ENCODE data around the gene SPEG. TPM values are rescaled to one million over a fixed set of nuclear protein-coding genes. Genes with fewer than 3 reads are reported as not detected.
A peak's percentile ranks its signal among the peaks of the same experiment; 100 is the strongest.

SPEG gene
- total and polyA plus RNA-seq, 2 of the 13 experiments (the other 11 are each of a cell fraction or from before 2014, with no cell fraction given) = 0.18 to 0.24 TPM

- in situ Hi-C loops (cut with HindIII; ENCODE audit: extremely low pct_ligation_motif_present, low pct_unique_long_range_greater_than_20kb) = loop anchor here (10.0 kb wide), 1 partner anchor 53 kb away; no protein-coding TSS in a partner anchor
Observed at GRCh38 chr2:219471476-219472371, 37.1 kb downstream of the SPEG start.

GRCh38 chr2:219472629-219473187 is 38.1 kb downstream of the SPEG start:
- Histone ChIP-seq H3K79me2 (ENCODE audit: insufficient read depth, low read length) (no peaks in the 10 kb centered on the region), H3K36me3 (replicated peaks in 1 of 2; ENCODE audit: control insufficient read depth in 1 of 2, insufficient read depth in 2 of 2, low read length in 2 of 2) (no peaks in the 10 kb centered on the region), H3K9ac (ENCODE audit: insufficient read depth, low read depth, low read length) (no peak overlapping the region), H4K20me1 (ENCODE audit: insufficient read depth, low read length) (no peaks in the 10 kb centered on the region; the same call in 1 of the 2 replicates), H3K9me3 (ENCODE audit: low read length) (no peaks in the 10 kb centered on the region), H3K4me2 (ENCODE audit: low read depth, low read length) (no peak overlapping the region), H3K4me1 (ENCODE audit: insufficient read depth, low read length) (no peaks in the 10 kb centered on the region), H2AFZ (ENCODE audit: low read length) (no peak overlapping the region), H3K4me3 (replicated peaks in 1 of 3; ENCODE audit: insufficient read depth in 1 of 3, low read depth in 2 of 3, low read length in 3 of 3) (no peak overlapping the region), H3K27me3 (ENCODE audit: control insufficient read depth in 1 of 2, insufficient read depth in 2 of 2, low read length in 2 of 2) (peaks cover 12 to 81% of the 10 kb centered on the region in 2 experiments; a peak in 4 of 5 replicates), H3K27ac (ENCODE audit: extremely low read length, insufficient read depth, low read length) (no peak overlapping the region)
- ATAC-seq = no peak
- intact Hi-C loops (cut with micrococcal nuclease; ENCODE audit: unreplicated experiment) = no loop called here
- POLR2A ChIA-PET = no interaction called here
- no peak for DNase-seq (ENCODE audit: low spot score)
- CTCF ChIA-PET (ENCODE audit: low intra/inter-chr PET ratio, low total read pairs) = no interaction called here
- in situ Hi-C loops (cut with HindIII; ENCODE audit: extremely low pct_ligation_motif_present, low pct_unique_long_range_greater_than_20kb) = loop anchor here (10.0 kb wide), 1 partner anchor 52 kb away; no protein-coding TSS in a partner anchor
- no peak for FAIRE-seq
- 32% methylated on average over 11 of the region's 12 CpGs for WGBS (ENCODE audit: low lambda C conversion rate)
- BruUV-seq (replicated peaks) = no TSS peak
- TF ChIP-seq ZNF142 (CRISPR knock-in tag; IDR thresholded peaks at IDR 0.05) = no peak
- no peak for TF ChIP-seq ZFY (CRISPR knock-in tag; IDR thresholded peaks at IDR 0.05)
- no peak for TF ChIP-seq RNF219 (CRISPR knock-in tag; IDR thresholded peaks at IDR 0.05)
- TF ChIP-seq SIX1 (CRISPR knock-in tag; IDR thresholded peaks at IDR 0.05; ENCODE audit: borderline replicate concordance) = no peak
- TF ChIP-seq ZFP82 (CRISPR knock-in tag; IDR thresholded peaks at IDR 0.05; ENCODE audit: borderline replicate concordance) = no peak

More at GRCh38 chr2:219471476-219472371, 37.1 kb downstream of the SPEG start:
- ATAC-seq (no peak), DNase-seq (ENCODE audit: low spot score) (no peak), FAIRE-seq (no peak)
- Histone ChIP-seq H3K4me3 (replicated peaks in 1 of 3; ENCODE audit: insufficient read depth in 1 of 3, low read depth in 2 of 3, low read length in 3 of 3) (no peak overlapping the region), H2AFZ (ENCODE audit: low read length) (no peak overlapping the region), H3K36me3 (replicated peaks in 1 of 2; ENCODE audit: control insufficient read depth in 1 of 2, insufficient read depth in 2 of 2, low read length in 2 of 2) (no peaks in the 10 kb centered on the region), H3K27me3 (ENCODE audit: control insufficient read depth in 1 of 2, insufficient read depth in 2 of 2, low read length in 2 of 2) (peaks cover 14 to 82% of the 10 kb centered on the region in 2 experiments; a peak in 4 of 5 replicates), H4K20me1 (ENCODE audit: insufficient read depth, low read length) (no peaks in the 10 kb centered on the region), H3K27ac (ENCODE audit: extremely low read length, insufficient read depth, low read length) (no peak overlapping the region), H3K9ac (ENCODE audit: insufficient read depth, low read depth, low read length) (no peak overlapping the region), H3K79me2 (ENCODE audit: insufficient read depth, low read length) (no peaks in the 10 kb centered on the region), H3K4me2 (ENCODE audit: low read depth, low read length) (no peak overlapping the region), H3K4me1 (ENCODE audit: insufficient read depth, low read length) (no peaks in the 10 kb centered on the region), H3K9me3 (ENCODE audit: low read length) (no peaks in the 10 kb centered on the region)
- intact Hi-C loops (cut with micrococcal nuclease; ENCODE audit: unreplicated experiment) = no loop called here
- TF ChIP-seq RORA (CRISPR knock-in tag; IDR thresholded peaks at IDR 0.05) (no peak), MTA1 (CRISPR knock-in tag; IDR thresholded peaks at IDR 0.05; ENCODE audit: borderline replicate concordance) (0 out of 2 replicates have a peak, but pooled peaks have one; percentile 16)
- ChIA-PET POLR2A (no interaction called here), CTCF (ENCODE audit: low intra/inter-chr PET ratio, low total read pairs) (no interaction called here)
- BruUV-seq (replicated peaks) = no TSS peak
- WGBS (ENCODE audit: low lambda C conversion rate) = 0% methylated on average over 5 of the region's 22 CpGs
